GF-D8 (cell line): ENCODE measurements around the gene MAGEC3.

Source experiments
- DNase-seq: peaks from one replicate; lab custom pipeline; 2025; lab: John Stamatoyannopoulos, UW

MAGEC3 gene

GRCh38 chrX:141945426-141945825 is 107.3 kb downstream of the MAGEC3 start:
- DNase-seq: no peak

- no peak for DNase-seq
Observed at GRCh38 chrX:141947350-141947749, 109.2 kb downstream of the MAGEC3 start.
